Keratinocyte (primary cell): ENCODE results near the gene OMD. TPM values are rescaled to one million over a fixed set of nuclear protein-coding genes. Genes with fewer than 3 reads are reported as not detected.
"Not testable (repeated sequence)": the region's sequence is repeated elsewhere in the genome, so short reads cannot be mapped to it uniquely, and the experiment has no call there.

Experiments used
- DNase-seq: peaks from one replicate; pipeline ENCODE4 v3.0.0-alpha.2; 2011; ENCODE audit warnings: low read depth, missing footprints, low spot score
- FAIRE-seq: peaks from 2 replicates; lab custom pipeline; 2011; peaks lifted over from hg19 to GRCh38; lab: Jason Lieb, UNC
- H2AFZ ChIP-seq: 2 replicates; pipeline ENCODE4 v1.6.0; 2012; ENCODE audit warnings: low read length, control low read depth, inconsistent platforms; ENCODE audit not compliant: control insufficient read depth
- H3K27ac ChIP-seq: 2 replicates; pipeline ENCODE4 v1.5.1; 2011; ENCODE audit warnings: low read length; ENCODE audit not compliant: control insufficient read depth, insufficient read depth
- H3K27me3 ChIP-seq: 3 replicates; pipeline ENCODE4 v1.6.0; 2011; ENCODE audit warnings: low read length; ENCODE audit not compliant: control insufficient read depth, insufficient read depth; ENCODE audit errors: extremely low read depth
- H3K36me3 ChIP-seq, 2 experiments: 2 replicates in 1 of 2; 3 replicates in 1 of 2; pipeline ENCODE4 v1.5.1; 2011; ENCODE audit warnings: low read length in 2 of 2, mild to moderate bottlenecking in 1 of 2; ENCODE audit not compliant: control insufficient read depth in 2 of 2, insufficient read depth in 2 of 2; ENCODE audit errors: extremely low read depth in 1 of 2
- H3K4me1 ChIP-seq: 3 replicates; pipeline ENCODE4 v1.5.1; 2011; ENCODE audit warnings: low read length; ENCODE audit not compliant: control insufficient read depth, insufficient read depth; ENCODE audit errors: extremely low read depth
- H3K4me2 ChIP-seq: 3 replicates; pipeline ENCODE4 v1.6.0; 2011; ENCODE audit warnings: low read depth, low read length; ENCODE audit not compliant: control insufficient read depth, insufficient read depth; ENCODE audit errors: extremely low read depth
- H3K4me3 ChIP-seq, 3 experiments: fragments of 200-600 bp in 1 of 3; sonication (generic) in 1 of 3; 2 replicates in 2 of 3; 3 replicates in 1 of 3; pipeline ENCODE4 v1.5.1; 2011 to 2016; ENCODE audit warnings: low read length in 3 of 3, mild to moderate bottlenecking in 3 of 3, control low read depth in 2 of 3, inconsistent platforms in 1 of 3, low read depth in 1 of 3, mixed read lengths in 1 of 3, mixed run types in 1 of 3, moderate library complexity in 1 of 3; ENCODE audit not compliant: control insufficient read depth in 2 of 3, insufficient read depth in 2 of 3; ENCODE audit errors: extremely low read depth in 1 of 3
- H3K79me2 ChIP-seq: 2 replicates; pipeline ENCODE4 v1.6.0; 2012; ENCODE audit warnings: low read length; ENCODE audit not compliant: control insufficient read depth, insufficient read depth
- H3K9ac ChIP-seq: 3 replicates; pipeline ENCODE4 v1.6.0; 2011; ENCODE audit warnings: low read length; ENCODE audit not compliant: control insufficient read depth, insufficient read depth; ENCODE audit errors: extremely low read depth
- H3K9me1 ChIP-seq: 3 replicates; pipeline ENCODE4 v1.6.0; 2011; ENCODE audit warnings: low read length; ENCODE audit not compliant: control insufficient read depth, insufficient read depth; ENCODE audit errors: extremely low read depth
- H3K9me3 ChIP-seq: 2 replicates; pipeline ENCODE4 v1.5.1; 2012; ENCODE audit warnings: low read depth, low read length; ENCODE audit not compliant: control insufficient read depth
- H4K20me1 ChIP-seq: 3 replicates; pipeline ENCODE4 v1.6.0; 2011; ENCODE audit warnings: low read length; ENCODE audit not compliant: control insufficient read depth, insufficient read depth; ENCODE audit errors: extremely low read depth
- EZH2 ChIP-seq: IDR thresholded peaks from one replicate; pipeline ENCODE4 v1.6.1; 2012; ENCODE audit warnings: inconsistent platforms, mild to moderate bottlenecking, low read length, moderate library complexity
- dilution Hi-C: fragments of 300-500 bp; cut with MboI; formaldehyde crosslinking; loops from one replicate; pipeline ENCODE4 v1.7.0; 2020; ENCODE audit warnings: low sequenced_read_pairs; ENCODE audit not compliant: extremely low pct_ligation_motif_present
- polyA plus RNA-seq, 5 experiments: library from polyadenylated mRNA; depleted of rRNA in 3 of 5; stranded (reverse) in 3 of 5; stranded (forward) in 1 of 5; unstranded in 1 of 5; fragments of >200 nt; gene quantifications; 1 replicate in 1 of 5; 2 replicates in 3 of 5; 3 replicates in 1 of 5; pipeline versions ENCODE4 v1.2.1 to v1.2.3, GENCODE V29; 2011 to 2012; ENCODE audit warnings: missing spikeins in 2 of 5, low read depth in 1 of 5, low replicate concordance in 1 of 5
- TF ChIP-seq, protein P1 (sequence below), 3 experiments: IDR thresholded peaks in 1 of 3; conservative IDR thresholded peaks in 1 of 3; optimal IDR thresholded peaks in 1 of 3; 2 replicates in 2 of 3; 3 replicates in 1 of 3; pipeline versions ENCODE3 to v1.5.1; 2011; ENCODE audit warnings: low read length in 3 of 3, mild to moderate bottlenecking in 3 of 3, moderate library complexity in 2 of 3, control low read depth in 1 of 3, inconsistent platforms in 1 of 3; ENCODE audit not compliant: insufficient read depth in 2 of 3; ENCODE audit errors: extremely low read depth in 1 of 3

Gene OMD
- polyA plus RNA-seq, 1 donor (not counting 4 experiments of a cell fraction or from before 2014, with no cell fraction given): not detected

GRCh38 chr9:92422611-92423338 lies 1.5 kb downstream of the OMD start:
- no peak overlapping the region for H3K27ac ChIP-seq
- no peak overlapping the region for H3K4me3 ChIP-seq
- dilution Hi-C loops: no loop called here
- H3K36me3 ChIP-seq: no peaks in the 10 kb centered on the region
- no peaks in the 10 kb centered on the region for H4K20me1 ChIP-seq
- no peak for DNase-seq
- no peaks in the 10 kb centered on the region for H3K9me3 ChIP-seq
- TF ChIP-seq, protein P1, sequence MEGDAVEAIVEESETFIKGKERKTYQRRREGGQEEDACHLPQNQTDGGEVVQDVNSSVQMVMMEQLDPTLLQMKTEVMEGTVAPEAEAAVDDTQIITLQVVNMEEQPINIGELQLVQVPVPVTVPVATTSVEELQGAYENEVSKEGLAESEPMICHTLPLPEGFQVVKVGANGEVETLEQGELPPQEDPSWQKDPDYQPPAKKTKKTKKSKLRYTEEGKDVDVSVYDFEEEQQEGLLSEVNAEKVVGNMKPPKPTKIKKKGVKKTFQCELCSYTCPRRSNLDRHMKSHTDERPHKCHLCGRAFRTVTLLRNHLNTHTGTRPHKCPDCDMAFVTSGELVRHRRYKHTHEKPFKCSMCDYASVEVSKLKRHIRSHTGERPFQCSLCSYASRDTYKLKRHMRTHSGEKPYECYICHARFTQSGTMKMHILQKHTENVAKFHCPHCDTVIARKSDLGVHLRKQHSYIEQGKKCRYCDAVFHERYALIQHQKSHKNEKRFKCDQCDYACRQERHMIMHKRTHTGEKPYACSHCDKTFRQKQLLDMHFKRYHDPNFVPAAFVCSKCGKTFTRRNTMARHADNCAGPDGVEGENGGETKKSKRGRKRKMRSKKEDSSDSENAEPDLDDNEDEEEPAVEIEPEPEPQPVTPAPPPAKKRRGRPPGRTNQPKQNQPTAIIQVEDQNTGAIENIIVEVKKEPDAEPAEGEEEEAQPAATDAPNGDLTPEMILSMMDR (optimal IDR thresholded peaks at IDR 0.05 in 1 of 3, IDR thresholded peaks at IDR 0.05 in 1 of 3, conservative IDR thresholded peaks at IDR 0.05 in 1 of 3; ENCODE audit: extremely low read depth in 1 of 3, insufficient read depth in 2 of 3, low read length in 3 of 3): no peak
- TF ChIP-seq EZH2: no peak
- no peaks in the 10 kb centered on the region for H3K79me2 ChIP-seq
- H2AFZ ChIP-seq: no peak overlapping the region
- no peak for FAIRE-seq
- H3K4me2 ChIP-seq: no peak overlapping the region
- H3K4me1 ChIP-seq: no peaks in the 10 kb centered on the region
- H3K27me3 ChIP-seq: no peaks in the 10 kb centered on the region
- H3K9me1 ChIP-seq: no peaks in the 10 kb centered on the region
- no peak overlapping the region for H3K9ac ChIP-seq

- Histone ChIP-seq H3K79me2 (no peaks in the 10 kb centered on the region), H4K20me1 (no peaks in the 10 kb centered on the region), H2AFZ (no peak overlapping the region), H3K4me3 (no peak overlapping the region), H3K4me2 (no peak overlapping the region), H3K4me1 (no peaks in the 10 kb centered on the region), H3K36me3 (no peaks in the 10 kb centered on the region), H3K27me3 (no peaks in the 10 kb centered on the region), H3K9ac (no peak overlapping the region), H3K9me3 (no peaks in the 10 kb centered on the region), H3K27ac (no peak overlapping the region), H3K9me1 (no peaks in the 10 kb centered on the region)
- TF ChIP-seq, protein P1 (optimal IDR thresholded peaks at IDR 0.05 in 1 of 3, IDR thresholded peaks at IDR 0.05 in 1 of 3, conservative IDR thresholded peaks at IDR 0.05 in 1 of 3; ENCODE audit: extremely low read depth in 1 of 3, insufficient read depth in 2 of 3, low read length in 3 of 3): no peak
- no peak for TF ChIP-seq EZH2
- dilution Hi-C loops: no loop called here
- FAIRE-seq (no peak), DNase-seq (no peak)
These were observed 9.7 kb downstream of the OMD start for GRCh38 chr9:92414566-92414965.

DNA sequence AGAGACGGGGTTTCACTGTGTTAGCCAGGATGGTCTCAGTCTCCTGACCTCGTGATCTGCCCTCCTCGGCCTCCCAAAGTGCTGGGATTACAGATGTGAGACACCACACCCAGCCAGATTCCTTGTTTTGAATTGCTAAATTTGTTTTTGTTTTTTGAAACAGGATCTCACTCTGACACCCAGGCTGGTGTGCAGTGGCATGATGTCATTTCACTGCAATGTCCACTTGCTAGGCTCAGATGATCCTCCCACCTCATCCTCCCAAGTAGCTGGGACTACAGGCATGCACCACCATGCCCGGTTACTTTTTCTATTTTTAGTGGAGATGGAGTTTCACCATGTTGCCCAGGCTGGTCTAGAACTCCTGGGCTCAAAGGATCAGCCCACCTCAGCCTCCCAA lies 13.1 kb downstream of the OMD start:
- H3K27me3 ChIP-seq, H3K9me1 ChIP-seq, DNase-seq, H3K27ac ChIP-seq, H2AFZ ChIP-seq, H3K9me3 ChIP-seq, dilution Hi-C loops, H3K4me2 ChIP-seq, H3K79me2 ChIP-seq, H3K4me3 ChIP-seq, FAIRE-seq, H3K4me1 ChIP-seq, H3K36me3 ChIP-seq, H4K20me1 ChIP-seq, H3K9ac ChIP-seq: not testable (repeated sequence)
